T-helper 1 cell treated with Interleukin-12 subunit alpha and Interleukin-12 subunit beta and Interleukin-4 antibody, amounts not matched to agents 30 μg/mL and 1 μg/mL, for 36 hours (primary cell): ENCODE measurements around the gene ADPRHL1.
"Not testable (repeated sequence)": the region's sequence is repeated elsewhere in the genome, so short reads cannot be mapped to it uniquely, and the experiment has no call there.

Source experiments
- H3K27ac Mint-ChIP-seq: one replicate; pipeline ENCODE4 v1.8.0; 2021; ENCODE audit warnings: mild to moderate bottlenecking, mixed read lengths
- H3K27me3 Mint-ChIP-seq: one replicate; pipeline ENCODE4 v1.8.0; 2021; ENCODE audit warnings: low read depth, mixed read lengths
- H3K36me3 Mint-ChIP-seq: one replicate; pipeline ENCODE4 v1.8.0; 2021; ENCODE audit warnings: low read depth, mixed read lengths
- H3K4me1 Mint-ChIP-seq: one replicate; pipeline ENCODE4 v1.8.0; 2021; ENCODE audit warnings: low read depth, mixed read lengths
- H3K4me3 Mint-ChIP-seq: one replicate; pipeline ENCODE4 v1.8.0; 2021; ENCODE audit warnings: mild to moderate bottlenecking, moderate library complexity, mixed read lengths
- H3K9me3 Mint-ChIP-seq: one replicate; pipeline ENCODE4 v1.8.0; 2021; ENCODE audit warnings: mixed read lengths

The ADPRHL1 gene

GRCh38 chr13:113387396-113387795 is 65.9 kb downstream of the ADPRHL1 start:
- H3K36me3 Mint-ChIP-seq: no peaks in the 10 kb centered on the region
- no peak overlapping the region for H3K27ac Mint-ChIP-seq
- H3K4me3 Mint-ChIP-seq: no peak overlapping the region
- peaks cover 10% of the 10 kb centered on the region for H3K27me3 Mint-ChIP-seq
- H3K9me3 Mint-ChIP-seq: peaks cover 8% of the 10 kb centered on the region
- no peaks in the 10 kb centered on the region for H3K4me1 Mint-ChIP-seq

DNA sequence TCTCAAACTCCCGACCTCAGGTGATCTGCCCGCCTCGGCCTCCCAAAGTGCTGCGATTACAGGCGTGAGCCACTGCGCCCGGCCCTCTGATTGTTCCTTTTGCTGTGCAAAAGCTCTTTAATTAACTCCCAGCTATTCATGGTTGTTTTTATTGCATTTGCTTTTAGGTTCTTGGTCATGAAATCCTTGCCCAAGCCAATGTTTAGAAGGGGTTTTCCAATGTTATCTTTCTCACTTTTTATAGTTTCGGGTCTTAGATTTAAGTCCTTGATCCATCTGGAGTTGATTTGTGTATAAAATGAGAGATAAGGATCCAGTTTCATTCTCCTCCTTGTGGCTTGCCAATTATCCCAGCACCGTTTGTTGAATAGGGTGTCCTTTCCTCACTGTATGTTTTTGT is 70.2 kb downstream of the ADPRHL1 start:
- Mint-ChIP-seq H3K36me3 (no peaks in the 10 kb centered on the region), H3K27me3 (peaks cover 7% of the 10 kb centered on the region), H3K4me3 (no peak overlapping the region), H3K27ac (no peak overlapping the region), H3K4me1 (no peaks in the 10 kb centered on the region), H3K9me3 (peaks cover 11% of the 10 kb centered on the region)

GRCh38 chr13:113382542-113382941 is 70.7 kb downstream of the ADPRHL1 start:
- not testable (repeated sequence) for H3K4me1 Mint-ChIP-seq, H3K4me3 Mint-ChIP-seq, H3K36me3 Mint-ChIP-seq, H3K27me3 Mint-ChIP-seq, H3K27ac Mint-ChIP-seq
- peaks cover 11% of the 10 kb centered on the region for H3K9me3 Mint-ChIP-seq

DNA sequence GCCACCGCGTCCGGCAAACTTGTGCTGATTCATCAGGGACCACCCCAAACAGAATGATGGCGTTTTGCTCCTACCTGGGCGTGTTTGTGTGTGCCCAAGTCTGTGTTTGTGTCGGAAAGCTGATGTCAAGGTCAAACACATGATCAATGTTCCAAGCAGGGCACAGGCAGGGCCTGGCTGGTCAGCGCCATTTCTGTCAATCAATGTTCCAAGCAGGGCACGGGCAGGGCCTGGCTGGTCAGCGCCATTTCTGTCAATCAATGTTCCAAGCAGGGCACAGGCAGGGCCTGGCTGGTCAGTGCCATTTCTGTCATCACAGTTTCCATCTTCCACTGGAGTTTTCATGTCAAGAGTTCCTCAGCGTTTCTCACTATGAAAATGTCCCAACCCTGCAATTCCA is 74.5 kb downstream of the ADPRHL1 start:
- Mint-ChIP-seq H3K27ac (no peak overlapping the region), H3K9me3 (peaks cover 5% of the 10 kb centered on the region), H3K4me3 (no peak overlapping the region), H3K27me3 (peaks cover 4% of the 10 kb centered on the region), H3K4me1 (no peaks in the 10 kb centered on the region), H3K36me3 (no peaks in the 10 kb centered on the region)

DNA sequence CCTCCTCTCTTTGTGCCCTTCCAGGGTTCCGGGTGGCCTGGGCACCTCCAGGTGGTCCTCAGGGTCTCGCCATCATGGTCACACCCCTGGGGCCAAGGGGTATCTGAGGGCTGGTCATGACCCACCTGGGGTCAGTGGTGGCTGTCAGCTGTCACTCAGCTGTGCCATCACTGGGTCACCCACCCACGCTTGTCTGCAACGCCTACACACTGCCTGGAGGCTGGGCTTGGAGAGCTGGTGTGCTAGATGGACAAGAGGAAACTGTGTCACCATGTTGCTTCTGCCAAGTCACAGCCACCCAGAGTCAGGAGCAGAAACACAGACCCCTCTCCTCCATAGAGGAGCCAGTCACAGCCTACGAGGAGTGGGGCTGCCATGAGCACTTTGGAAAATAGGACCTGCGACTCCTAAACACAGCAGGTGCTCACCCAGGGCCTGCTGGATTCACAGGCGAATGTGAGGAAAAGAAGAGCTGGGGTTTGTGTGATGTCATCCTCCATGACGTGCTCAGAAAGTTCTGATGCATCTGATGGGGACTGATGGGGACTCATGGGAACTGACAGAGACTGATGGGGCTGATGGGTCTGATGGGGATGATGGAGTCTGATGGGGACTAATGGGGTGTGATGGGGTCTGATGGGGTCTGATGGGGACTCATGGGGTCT is 78.6 kb downstream of the ADPRHL1 start:
- Mint-ChIP-seq H3K9me3 (no peaks in the 10 kb centered on the region), H3K4me3 (no peak overlapping the region), H3K4me1 (no peaks in the 10 kb centered on the region), H3K27ac (no peak overlapping the region), H3K36me3 (no peaks in the 10 kb centered on the region), H3K27me3 (no peaks in the 10 kb centered on the region)

DNA sequence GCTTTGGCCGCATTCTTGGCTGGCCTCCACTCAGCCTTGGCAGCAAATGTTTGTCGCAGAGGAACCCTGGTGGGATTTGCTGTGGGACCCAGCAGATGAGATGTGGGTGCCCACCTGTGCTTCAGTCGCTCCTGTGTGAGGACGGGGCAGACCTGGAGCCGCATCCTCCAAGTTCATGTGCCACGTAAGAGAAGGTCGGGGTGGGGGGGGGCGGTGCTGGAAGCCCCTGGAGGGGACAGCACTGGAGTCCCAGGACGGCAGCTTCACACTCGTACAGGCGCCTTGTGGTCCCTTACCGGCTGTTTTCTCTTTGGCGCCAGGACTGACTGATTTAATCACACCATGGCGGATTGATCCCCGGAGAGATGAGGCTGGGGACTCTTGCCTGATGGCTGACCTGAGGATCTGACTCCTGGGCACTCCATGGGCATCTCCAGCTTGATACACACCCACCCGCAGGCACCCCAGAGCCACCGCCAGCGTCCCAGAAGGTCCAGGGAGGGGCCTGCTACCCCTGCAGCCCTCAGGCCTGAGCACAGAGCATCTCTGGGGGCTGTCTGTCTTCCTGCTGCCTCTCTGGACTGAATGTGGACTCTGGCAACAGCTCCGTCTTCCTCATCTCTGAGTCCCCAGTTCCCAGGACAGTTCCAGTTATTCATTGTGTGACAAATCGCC is 79.3 kb downstream of the ADPRHL1 start:
- H3K9me3 Mint-ChIP-seq: no peaks in the 10 kb centered on the region
- H3K36me3 Mint-ChIP-seq: no peaks in the 10 kb centered on the region
- H3K27me3 Mint-ChIP-seq: no peaks in the 10 kb centered on the region
- no peak overlapping the region for H3K27ac Mint-ChIP-seq
- H3K4me3 Mint-ChIP-seq: no peak overlapping the region
- H3K4me1 Mint-ChIP-seq: no peaks in the 10 kb centered on the region

GRCh38 chr13:113371701-113372100 is 81.6 kb downstream of the ADPRHL1 start:
- not testable (repeated sequence) for H3K9me3 Mint-ChIP-seq, H3K36me3 Mint-ChIP-seq, H3K4me3 Mint-ChIP-seq, H3K27ac Mint-ChIP-seq, H3K4me1 Mint-ChIP-seq, H3K27me3 Mint-ChIP-seq

GRCh38 chr13:113371061-113371460 is 82.2 kb downstream of the ADPRHL1 start:
- H3K27ac Mint-ChIP-seq: no peak overlapping the region
- no peaks in the 10 kb centered on the region for H3K36me3 Mint-ChIP-seq
- H3K9me3 Mint-ChIP-seq: no peaks in the 10 kb centered on the region
- no peaks in the 10 kb centered on the region for H3K4me1 Mint-ChIP-seq
- H3K4me3 Mint-ChIP-seq: no peak overlapping the region
- H3K27me3 Mint-ChIP-seq: no peaks in the 10 kb centered on the region

GRCh38 chr13:113369881-113370280 is 83.4 kb downstream of the ADPRHL1 start:
- H3K4me1 Mint-ChIP-seq: no peaks in the 10 kb centered on the region
- H3K27ac Mint-ChIP-seq: no peak overlapping the region
- H3K4me3 Mint-ChIP-seq: no peak overlapping the region
- H3K27me3 Mint-ChIP-seq: peaks cover 6% of the 10 kb centered on the region
- H3K36me3 Mint-ChIP-seq: no peaks in the 10 kb centered on the region
- no peaks in the 10 kb centered on the region for H3K9me3 Mint-ChIP-seq

DNA sequence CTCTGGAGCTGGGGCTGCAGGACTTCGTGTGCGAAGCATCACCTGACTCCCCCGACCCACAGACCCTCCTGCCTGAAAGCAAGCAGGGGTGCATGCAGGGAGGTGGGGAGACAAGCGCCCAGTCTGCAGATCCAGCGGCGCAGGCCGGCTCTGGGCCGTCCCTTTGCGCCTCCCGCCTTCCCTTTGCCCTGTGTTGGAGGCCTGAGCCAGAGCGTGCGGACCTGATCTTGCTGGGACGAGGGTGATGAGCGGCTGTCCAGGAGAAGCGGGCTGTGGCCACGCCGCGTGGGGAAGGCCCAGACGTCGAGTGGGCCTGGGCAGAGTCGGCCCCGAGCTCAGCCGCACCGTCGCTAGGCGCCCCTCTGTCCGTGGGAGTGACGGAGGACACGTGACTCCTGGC is 84.1 kb downstream of the ADPRHL1 start:
- Mint-ChIP-seq H3K27me3 (peaks cover 6% of the 10 kb centered on the region), H3K36me3 (no peaks in the 10 kb centered on the region), H3K4me1 (no peaks in the 10 kb centered on the region), H3K9me3 (no peaks in the 10 kb centered on the region), H3K4me3 (no peak overlapping the region), H3K27ac (no peak overlapping the region)

GRCh38 chr13:113368353-113368752 is 84.9 kb downstream of the ADPRHL1 start:
- H3K36me3 Mint-ChIP-seq, H3K9me3 Mint-ChIP-seq, H3K4me1 Mint-ChIP-seq, H3K27me3 Mint-ChIP-seq, H3K27ac Mint-ChIP-seq, H3K4me3 Mint-ChIP-seq: not testable (repeated sequence)

DNA sequence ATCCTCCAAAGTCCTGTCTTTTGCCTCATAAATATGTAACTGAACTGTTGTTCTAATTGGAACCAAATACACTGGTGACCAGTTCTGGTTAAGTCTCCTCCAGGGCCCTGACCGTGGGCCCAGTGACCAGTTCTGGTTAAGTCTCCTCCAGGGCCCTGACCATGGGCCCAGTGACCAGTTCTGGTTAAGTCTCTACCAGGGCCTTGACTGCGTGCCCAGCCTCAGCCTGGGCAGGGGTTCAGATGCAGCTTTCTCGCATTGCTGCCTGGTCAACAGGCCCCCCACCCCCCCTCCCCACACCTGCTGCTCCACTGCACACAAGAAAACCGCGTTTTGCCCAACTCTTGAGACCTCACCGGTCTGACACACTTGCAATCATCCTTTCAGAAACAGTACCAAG is 85.5 kb downstream of the ADPRHL1 start:
- peaks cover 8% of the 10 kb centered on the region for H3K27me3 Mint-ChIP-seq
- no peak overlapping the region for H3K4me3 Mint-ChIP-seq
- H3K36me3 Mint-ChIP-seq: no peaks in the 10 kb centered on the region
- no peaks in the 10 kb centered on the region for H3K4me1 Mint-ChIP-seq
- H3K27ac Mint-ChIP-seq: no peak overlapping the region
- no peaks in the 10 kb centered on the region for H3K9me3 Mint-ChIP-seq

DNA sequence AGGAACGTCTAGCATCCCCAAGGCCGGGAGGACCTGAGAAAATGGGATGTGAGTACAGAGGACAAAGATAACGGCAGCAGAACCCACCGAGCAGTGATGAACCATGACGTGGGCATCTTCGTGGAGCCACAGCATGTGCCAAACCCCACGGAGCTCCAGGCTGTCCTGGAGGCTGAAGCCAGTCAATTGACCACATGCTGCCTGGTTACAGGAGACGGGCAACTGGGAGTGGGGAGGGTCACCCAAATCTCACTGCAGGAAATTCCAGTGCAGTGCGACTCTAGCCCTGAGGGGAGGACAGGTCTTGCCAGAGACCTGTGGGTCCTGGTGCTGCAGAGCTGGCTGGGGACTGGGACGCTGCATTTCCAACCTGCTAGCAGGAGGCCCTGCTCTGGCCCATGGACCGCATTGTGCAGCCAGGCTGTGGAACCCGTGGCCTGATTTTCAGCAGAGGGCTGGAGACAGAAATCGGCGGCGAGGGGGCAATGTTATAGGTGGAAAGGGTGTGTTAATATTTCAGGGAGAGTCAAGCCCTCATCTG is 86.2 kb downstream of the ADPRHL1 start:
- H3K27me3 Mint-ChIP-seq: peaks cover 15% of the 10 kb centered on the region
- no peaks in the 10 kb centered on the region for H3K9me3 Mint-ChIP-seq
- H3K36me3 Mint-ChIP-seq: no peaks in the 10 kb centered on the region
- no peak overlapping the region for H3K27ac Mint-ChIP-seq
- H3K4me3 Mint-ChIP-seq: no peak overlapping the region
- H3K4me1 Mint-ChIP-seq: no peaks in the 10 kb centered on the region

DNA sequence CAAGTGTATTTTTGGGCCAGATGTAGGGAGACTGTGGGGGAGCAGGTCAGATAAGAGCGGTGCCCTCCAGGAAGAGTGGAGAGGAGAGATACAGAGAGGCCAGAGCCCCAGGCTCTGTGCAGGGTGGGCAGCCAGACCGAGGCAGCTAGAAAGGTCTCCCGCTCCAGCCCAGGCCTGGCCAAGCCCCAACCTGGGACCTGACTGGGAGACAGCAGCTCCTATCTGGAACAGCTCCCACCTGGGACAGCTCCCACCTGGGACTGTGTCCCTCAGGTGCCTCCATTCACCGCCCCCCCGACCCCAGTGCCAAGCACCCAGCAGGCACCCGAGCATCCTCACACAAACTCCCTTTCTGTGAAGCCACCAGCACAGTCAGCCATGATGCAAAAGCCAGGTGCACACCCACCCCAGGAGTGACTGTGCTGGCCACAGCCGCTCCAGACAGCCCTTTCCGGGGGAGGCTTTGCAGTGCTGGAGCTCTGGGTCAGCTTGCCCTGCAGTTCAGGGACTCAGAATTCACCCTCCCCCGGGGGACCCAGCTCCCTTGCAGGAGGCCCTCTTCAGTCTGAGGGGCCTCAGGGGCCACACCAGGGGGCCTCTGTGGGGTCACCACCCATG is 87.2 kb downstream of the ADPRHL1 start:
- Mint-ChIP-seq H3K9me3 (no peaks in the 10 kb centered on the region), H3K27ac (no peak overlapping the region), H3K4me3 (no peak overlapping the region), H3K27me3 (peaks cover 23% of the 10 kb centered on the region), H3K4me1 (peaks cover 2% of the 10 kb centered on the region), H3K36me3 (no peaks in the 10 kb centered on the region)

GRCh38 chr13:113365583-113365970 is 87.7 kb downstream of the ADPRHL1 start:
- H3K4me3 Mint-ChIP-seq: no peak overlapping the region
- H3K27me3 Mint-ChIP-seq: peaks cover 24% of the 10 kb centered on the region
- H3K27ac Mint-ChIP-seq: no peak overlapping the region
- H3K4me1 Mint-ChIP-seq: peaks cover 2% of the 10 kb centered on the region
- H3K9me3 Mint-ChIP-seq: no peaks in the 10 kb centered on the region
- no peaks in the 10 kb centered on the region for H3K36me3 Mint-ChIP-seq
